HepG2 (cell line): ENCODE data around the gene CAPZB. TPM values are rescaled to one million over a fixed set of nuclear protein-coding genes. Genes with fewer than 3 reads are reported as not detected.

Source experiments
- CREB1 ChIP-seq, 2 experiments: fragments of 450-650 bp in 1 of 2; IDR thresholded peaks; 2 replicates each; pipeline ENCODE4 v1.6.1; 2016 to 2017; ENCODE audit warnings: control low read depth in 1 of 2, mild to moderate bottlenecking in 1 of 2, missing compliant biosample characterization in 1 of 2, missing genetic modification characterization in 1 of 2
- FOXC1 ChIP-seq: sonication (generic); formaldehyde crosslinking; IDR thresholded peaks from 2 replicates; pipeline ENCODE4 v1.8.0; 2022; ENCODE audit warnings: mild to moderate bottlenecking, missing genetic modification reagents, borderline replicate concordance
- FOXO4 ChIP-seq: sonication (generic); formaldehyde crosslinking; conservative IDR thresholded peaks from 2 replicates; pipeline ENCODE4 v1.8.1; 2023; ENCODE audit warnings: missing genetic modification reagents
- MTA1 ChIP-seq: sonication (generic); formaldehyde crosslinking; IDR thresholded peaks from 2 replicates; pipeline ENCODE4 v1.4.0; 2020; ENCODE audit warnings: missing genetic modification reagents, mild to moderate bottlenecking, borderline replicate concordance
- NBN ChIP-seq: fragments of 450-650 bp; conservative IDR thresholded peaks from 2 replicates; pipeline ENCODE4 v1.6.1; 2017
- NFYC ChIP-seq: IDR thresholded peaks from 2 replicates; pipeline ENCODE4 v1.6.1; 2016; ENCODE audit warnings: missing genetic modification reagents, missing compliant biosample characterization
- PAXIP1 ChIP-seq: sonication (generic); formaldehyde crosslinking; conservative IDR thresholded peaks from 2 replicates; pipeline ENCODE4 v1.4.0; 2020; ENCODE audit warnings: mild to moderate bottlenecking, missing genetic modification reagents, moderate library complexity
- SMYD3 ChIP-seq: sonication (generic); formaldehyde crosslinking; IDR thresholded peaks from 2 replicates; pipeline ENCODE4 v1.8.1; 2023; ENCODE audit warnings: mild to moderate bottlenecking, missing genetic modification reagents
- TGIF2 ChIP-seq: IDR thresholded peaks from 2 replicates; pipeline ENCODE4 v1.6.1; 2016; ENCODE audit warnings: control low read depth, missing compliant biosample characterization
- WIZ ChIP-seq: sonication (generic); formaldehyde crosslinking; IDR thresholded peaks from 2 replicates; pipeline ENCODE4 v1.5.1; 2020; ENCODE audit warnings: mild to moderate bottlenecking, missing genetic modification reagents
- ZBTB43 ChIP-seq: sonication (generic); formaldehyde crosslinking; conservative IDR thresholded peaks from 2 replicates; pipeline ENCODE4 v1.4.0; 2020; ENCODE audit warnings: missing genetic modification reagents
- ZNF124 ChIP-seq: sonication (generic); formaldehyde crosslinking; IDR thresholded peaks from 2 replicates; pipeline ENCODE4 v1.4.0; 2020; ENCODE audit warnings: missing genetic modification reagents
- ZNF180 ChIP-seq: sonication (generic); formaldehyde crosslinking; IDR thresholded peaks from 2 replicates; pipeline ENCODE4 v1.4.0; 2020; ENCODE audit warnings: low read depth, missing genetic modification reagents, borderline replicate concordance
- ZNF280D ChIP-seq: sonication (generic); formaldehyde crosslinking; IDR thresholded peaks from 2 replicates; pipeline ENCODE4 v1.5.1; 2020; ENCODE audit warnings: mild to moderate bottlenecking, missing genetic modification reagents
- ZNF3 ChIP-seq: IDR thresholded peaks from 2 replicates; pipeline ENCODE4 v1.7.0; 2017; ENCODE audit warnings: inconsistent platforms
- ZNF501 ChIP-seq: sonication (generic); formaldehyde crosslinking; IDR thresholded peaks from 2 replicates; pipeline ENCODE4 v1.5.1; 2020; ENCODE audit warnings: mild to moderate bottlenecking, moderate library complexity, missing genetic modification reagents
- ZNF644 ChIP-seq: IDR thresholded peaks from 2 replicates; pipeline ENCODE4 v1.6.1; 2016; ENCODE audit warnings: low read depth
- ZNF703 ChIP-seq: sonication (generic); formaldehyde crosslinking; IDR thresholded peaks from 2 replicates; pipeline ENCODE4 v1.5.1; 2020; ENCODE audit warnings: missing genetic modification reagents, mild to moderate bottlenecking, moderate library complexity, borderline replicate concordance
- ZNF720 ChIP-seq: sonication (generic); formaldehyde crosslinking; IDR thresholded peaks from 2 replicates; pipeline ENCODE4 v1.4.0; 2020; ENCODE audit warnings: missing genetic modification reagents
- polyA plus RNA-seq, 8 experiments: library from polyadenylated mRNA; depleted of rRNA in 3 of 8; stranded (reverse) in 7 of 8; unstranded in 1 of 8; fragments of >200 nt; fragmentation: Illumina TruSeq in 4 of 8; extraction: Trizol in 4 of 8; gene quantifications; 2 replicates each; pipeline versions ENCODE4 v1.2.1 to v1.2.3, GENCODE V29; 2011 to 2016; ENCODE audit warnings: low read depth in 4 of 8, missing spikeins in 1 of 8, mixed read lengths in 1 of 8; ENCODE audit not compliant: insufficient read depth in 1 of 8
- total RNA-seq, 5 experiments: library from RNA; depleted of rRNA; stranded (reverse); fragments of >200 nt; fragmentation: Illumina TruSeq; extraction: Trizol; gene quantifications; 2 replicates each; pipeline ENCODE4 v1.2.3, GENCODE V29; 2016; ENCODE audit warnings: low read depth in 1 of 5

CAPZB gene
- total and polyA plus RNA-seq, 2 of the 13 experiments (the other 11 are each of a cell fraction or from before 2014, with no cell fraction given), result 58.9 to 76.9 TPM

GRCh38 chr1:19425646-19426239 lies 59.6 kb downstream of the CAPZB start (continued):
- TF ChIP-seq ZNF280D (no peak), FOXO4 (CRISPR knock-in tag) (no peak), ZNF501 (CRISPR knock-in tag) (no peak), MTA1 (CRISPR knock-in tag) (peak; percentile 74; the same call in 1 of the 2 replicates), ZNF180 (no peak), ZNF720 (CRISPR knock-in tag) (no peak), WIZ (no peak), ZNF644 (CRISPR knock-in tag) (peak; percentile 80; the same call in 1 of the 2 replicates), NFYC (CRISPR knock-in tag) (no peak), CREB1 (IDR thresholded peaks at IDR 0.05) (no peak), CREB1 (CRISPR knock-in tag; IDR thresholded peaks at IDR 0.05) (0 out of 2 replicates have a peak, but pooled peaks have one; percentile 38), PAXIP1 (CRISPR knock-in tag) (peak; percentile 63), ZNF124 (no peak), SMYD3 (no peak), ZBTB43 (CRISPR knock-in tag) (no peak), FOXC1 (CRISPR knock-in tag) (no peak), TGIF2 (CRISPR knock-in tag) (no peak), ZNF3 (CRISPR knock-in tag) (no peak), NBN (no peak), ZNF703 (CRISPR knock-in tag) (no peak)
